SJSA1 (cell line): Measurements from ENCODE around the gene ALDH4A1. TPM values are rescaled to one million over a fixed set of nuclear protein-coding genes. Genes with fewer than 3 reads are reported as not detected.
A peak's percentile ranks its signal among the peaks of the same experiment; 100 is the strongest.

Source experiments
- DNase-seq, 2 experiments: peaks; one replicate each; pipeline ENCODE4 v3.0.0-alpha.2; 2015 to 2020; ENCODE audit warnings: low spot score in 2 of 2, low read depth in 1 of 2
- H3K27ac ChIP-seq: fragments of 250-450 bp; sonication (Bioruptor Pico); 2 replicates; pipeline ENCODE4 v1.5.1; 2020; ENCODE audit warnings: mild to moderate bottlenecking, moderate library complexity
- H3K27me3 ChIP-seq: fragments of 250-450 bp; sonication (Bioruptor Pico); replicated peaks from 2 replicates; pipeline ENCODE4 v1.5.1; 2020; ENCODE audit warnings: mild to moderate bottlenecking, moderate library complexity
- H3K36me3 ChIP-seq: fragments of 250-450 bp; sonication (Bioruptor Pico); 2 replicates; pipeline ENCODE4 v1.5.1; 2020; ENCODE audit warnings: mild to moderate bottlenecking
- H3K4me1 ChIP-seq: fragments of 250-450 bp; sonication (Bioruptor Pico); replicated peaks from 2 replicates; pipeline ENCODE4 v1.6.1; 2021; ENCODE audit warnings: mild to moderate bottlenecking
- H3K4me3 ChIP-seq: fragments of 250-450 bp; sonication (Bioruptor Pico); 2 replicates; pipeline ENCODE4 v1.5.1; 2020; ENCODE audit warnings: mild to moderate bottlenecking
- H3K9me3 ChIP-seq: fragments of 250-450 bp; sonication (Bioruptor Pico); replicated peaks from 2 replicates; pipeline ENCODE4 v1.5.1; 2020; ENCODE audit warnings: mild to moderate bottlenecking
- total RNA-seq: library from RNA; depleted of rRNA; stranded (reverse); fragments of >200 nt; shearing (Covaris generic); gene quantifications from 2 replicates; pipeline ENCODE4 v1.2.3, GENCODE V29; 2014

The ALDH4A1 gene
- total RNA-seq, 1 experiment from 2014 or later: 10.8 TPM

- no peaks in the 10 kb centered on the region for H3K27me3 ChIP-seq
Measured at GRCh38 chr1:18922319-18922726, 20.0 kb upstream of the ALDH4A1 start.

GRCh38 chr1:18921516-18922251, 19.3 kb upstream of the ALDH4A1 start:
- Histone ChIP-seq H3K27ac (peak overlapping the region; percentile 63), H3K4me1 (peaks cover 37% of the 10 kb centered on the region), H3K36me3 (peaks cover 40% of the 10 kb centered on the region), H3K9me3 (no peaks in the 10 kb centered on the region), H3K4me3 (no peak overlapping the region), H3K27me3 (no peaks in the 10 kb centered on the region)
- no peak for DNase-seq

More at GRCh38 chr1:18922319-18922726, 20.0 kb upstream of the ALDH4A1 start:
- Histone ChIP-seq H3K4me1 (peaks cover 43% of the 10 kb centered on the region), H3K27ac (peak overlapping the region; percentile 63), H3K36me3 (peaks cover 39% of the 10 kb centered on the region), H3K9me3 (no peaks in the 10 kb centered on the region), H3K4me3 (no peak overlapping the region)
- peak; percentile 68 to 71 for DNase-seq

GRCh38 chr1:18920931-18921330, 18.6 kb upstream of the ALDH4A1 start:
- H3K27ac ChIP-seq: no peak overlapping the region
- no peak for DNase-seq
- peaks cover 41% of the 10 kb centered on the region for H3K36me3 ChIP-seq
- H3K27me3 ChIP-seq: no peaks in the 10 kb centered on the region
- H3K9me3 ChIP-seq: no peaks in the 10 kb centered on the region
- H3K4me3 ChIP-seq: no peak overlapping the region
- H3K4me1 ChIP-seq: peaks cover 30% of the 10 kb centered on the region

DNA sequence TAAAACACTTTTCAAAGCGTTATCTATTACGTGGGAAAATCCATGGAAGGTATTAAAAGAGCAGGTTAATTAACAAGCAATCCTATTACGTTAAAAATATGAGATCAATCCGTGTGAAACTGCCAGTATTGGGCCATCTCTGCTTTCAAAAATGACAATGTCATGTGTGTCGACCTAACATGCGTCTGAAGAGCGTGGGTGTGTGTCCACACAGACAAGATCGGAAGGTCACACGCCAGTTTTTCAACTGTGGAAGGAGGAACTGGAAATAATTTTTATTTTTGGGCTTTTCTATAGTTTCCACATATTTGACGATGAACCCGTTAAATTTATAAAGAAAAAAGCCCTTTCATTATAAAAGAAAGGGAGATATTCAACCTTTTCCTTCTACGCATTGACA, 17.6 kb upstream of the ALDH4A1 start:
- Histone ChIP-seq H3K4me1 (peaks cover 30% of the 10 kb centered on the region), H3K27ac (no peak overlapping the region), H3K36me3 (peaks cover 48% of the 10 kb centered on the region), H3K9me3 (no peaks in the 10 kb centered on the region), H3K27me3 (no peaks in the 10 kb centered on the region), H3K4me3 (no peak overlapping the region)
- no peak for DNase-seq

GRCh38 chr1:18919197-18919905, 17.0 kb upstream of the ALDH4A1 start:
- Histone ChIP-seq H3K36me3 (peaks cover 50% of the 10 kb centered on the region), H3K4me1 (peaks cover 28% of the 10 kb centered on the region), H3K9me3 (no peaks in the 10 kb centered on the region), H3K27me3 (no peaks in the 10 kb centered on the region), H3K27ac (no peak overlapping the region), H3K4me3 (no peak overlapping the region)
- DNase-seq: no peak

DNA sequence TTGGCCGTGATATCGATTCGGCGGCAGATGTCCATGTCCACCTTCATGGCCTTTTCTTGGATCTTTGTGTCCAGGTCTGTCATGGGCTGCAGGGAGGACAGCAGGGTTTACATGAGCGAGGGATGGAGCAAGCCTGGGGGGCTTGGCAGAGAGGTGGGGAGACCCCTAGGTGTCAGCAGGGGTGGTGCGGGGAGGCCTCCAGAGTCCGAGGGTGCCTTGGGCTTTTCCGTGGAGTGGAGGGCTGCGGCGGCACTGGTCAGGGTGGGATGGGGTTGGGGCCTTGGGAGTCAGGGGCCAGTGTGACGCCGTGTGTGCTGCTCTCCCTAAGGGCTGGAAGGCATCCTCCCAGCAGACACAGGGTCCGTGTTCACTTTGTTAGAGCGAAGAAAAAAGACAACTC, 16.1 kb upstream of the ALDH4A1 start:
- no peaks in the 10 kb centered on the region for H3K27me3 ChIP-seq
- no peak overlapping the region for H3K27ac ChIP-seq
- no peak overlapping the region for H3K4me3 ChIP-seq
- DNase-seq: no peak
- peaks cover 52% of the 10 kb centered on the region for H3K36me3 ChIP-seq
- H3K9me3 ChIP-seq: no peaks in the 10 kb centered on the region
- H3K4me1 ChIP-seq: peaks cover 21% of the 10 kb centered on the region

DNA sequence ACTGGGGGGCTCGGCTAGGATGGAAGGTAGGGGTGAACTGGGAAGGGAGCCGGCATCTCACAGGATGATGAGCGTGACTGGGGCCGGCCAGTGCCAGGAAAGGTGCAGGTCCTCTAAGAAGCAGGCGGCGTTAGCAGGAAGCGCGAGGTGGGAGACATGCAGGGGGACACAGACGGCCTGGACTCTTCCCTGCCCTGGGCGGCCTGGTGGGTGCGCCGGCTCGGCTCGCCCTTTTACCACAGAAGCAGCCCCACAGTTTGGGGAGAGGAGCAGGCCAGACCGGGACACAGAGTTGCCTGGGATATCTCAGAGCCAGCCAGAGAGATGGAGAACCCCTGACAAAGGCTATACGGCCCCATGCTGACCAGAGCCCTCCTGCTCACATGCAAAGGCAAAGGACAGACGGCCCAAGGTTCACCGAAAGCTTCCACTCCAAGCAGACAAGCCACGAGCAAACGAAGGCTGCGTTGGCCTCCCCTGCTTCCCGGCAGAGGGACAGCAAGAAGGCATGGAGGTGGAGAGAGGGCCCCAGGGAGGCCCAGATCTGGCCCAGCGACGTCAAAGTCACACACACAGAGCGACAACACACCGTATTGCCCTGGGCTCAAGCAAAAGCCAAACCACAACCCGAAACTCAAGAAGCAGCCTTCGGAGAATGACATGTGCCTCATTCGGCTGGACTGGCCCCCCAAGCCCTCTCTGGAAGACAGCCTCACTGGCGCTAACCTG, 14.9 kb upstream of the ALDH4A1 start:
- H3K4me3 ChIP-seq: no peak overlapping the region
- no peak overlapping the region for H3K27ac ChIP-seq
- DNase-seq: no peak
- no peaks in the 10 kb centered on the region for H3K27me3 ChIP-seq
- peaks cover 63% of the 10 kb centered on the region for H3K36me3 ChIP-seq
- peaks cover 15% of the 10 kb centered on the region for H3K4me1 ChIP-seq
- no peaks in the 10 kb centered on the region for H3K9me3 ChIP-seq

GRCh38 chr1:18915341-18915740, 13.0 kb upstream of the ALDH4A1 start:
- peaks cover 6% of the 10 kb centered on the region for H3K4me1 ChIP-seq
- no peaks in the 10 kb centered on the region for H3K27me3 ChIP-seq
- DNase-seq: no peak
- H3K36me3 ChIP-seq: peaks cover 70% of the 10 kb centered on the region
- no peak overlapping the region for H3K4me3 ChIP-seq
- H3K27ac ChIP-seq: no peak overlapping the region
- no peaks in the 10 kb centered on the region for H3K9me3 ChIP-seq

DNA sequence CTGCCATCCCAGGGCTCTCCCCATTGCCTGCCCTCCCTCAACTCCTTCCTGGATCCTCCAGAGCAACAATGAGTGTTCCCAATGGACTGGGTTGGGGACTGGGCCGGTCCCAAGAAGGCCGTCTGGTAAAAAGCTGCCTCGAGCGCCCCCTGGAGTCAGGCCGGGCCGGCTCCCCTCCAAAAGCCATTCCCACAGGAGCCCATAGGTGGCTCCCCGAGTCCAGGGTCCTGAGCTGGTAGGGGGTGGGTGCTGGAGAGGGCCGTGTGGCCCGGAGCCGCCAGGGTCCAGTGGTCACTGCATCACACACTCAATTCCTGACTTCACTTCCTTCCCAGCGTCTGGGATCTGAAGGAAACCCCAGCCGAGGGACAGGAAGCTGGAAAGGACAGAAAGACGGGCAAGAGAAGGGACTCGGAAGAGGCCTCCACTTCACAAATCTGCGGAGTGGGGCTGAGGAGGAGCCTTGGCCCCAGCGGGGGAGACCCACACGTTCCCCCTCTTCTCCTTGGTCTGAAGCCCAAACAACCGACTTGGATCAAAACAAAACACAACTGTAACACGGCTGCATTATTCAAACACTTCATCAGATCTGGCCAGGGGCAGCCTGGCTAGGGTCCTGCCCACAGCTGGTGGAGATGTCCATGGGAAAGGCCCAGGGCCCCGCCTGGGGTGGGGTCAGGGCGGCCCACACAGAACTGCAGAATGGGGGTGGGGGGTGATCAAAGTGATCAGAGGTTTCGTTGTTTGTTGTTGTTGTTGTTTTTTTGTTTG, 10.9 kb upstream of the ALDH4A1 start:
- DNase-seq: peak; percentile 82 to 89
- Histone ChIP-seq H3K9me3 (no peaks in the 10 kb centered on the region), H3K27me3 (no peaks in the 10 kb centered on the region), H3K27ac (peak overlapping the region; percentile 69), H3K36me3 (peaks cover 73% of the 10 kb centered on the region), H3K4me1 (peaks cover 6% of the 10 kb centered on the region), H3K4me3 (no peak overlapping the region)

DNA sequence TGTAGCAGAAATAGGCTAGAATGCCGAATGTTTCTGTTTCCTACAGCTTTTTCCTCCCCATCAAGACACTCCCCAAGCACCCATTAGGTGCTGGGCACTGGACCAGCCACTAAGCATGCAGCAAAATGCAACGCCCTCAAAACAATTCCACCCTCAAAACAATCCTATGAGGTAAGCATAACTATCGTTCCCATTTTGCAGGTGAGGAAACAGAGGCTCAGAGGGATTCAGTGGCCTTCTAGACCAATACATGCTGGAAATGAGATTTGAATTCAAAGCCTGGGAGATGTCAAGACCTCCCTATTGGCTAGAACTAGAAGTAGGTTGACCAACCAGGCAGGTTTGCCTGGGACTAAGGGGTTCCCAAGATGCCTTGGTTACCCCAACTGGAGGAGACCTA, 10.2 kb upstream of the ALDH4A1 start:
- no peak for DNase-seq
- peaks cover 73% of the 10 kb centered on the region for H3K36me3 ChIP-seq

DNA sequence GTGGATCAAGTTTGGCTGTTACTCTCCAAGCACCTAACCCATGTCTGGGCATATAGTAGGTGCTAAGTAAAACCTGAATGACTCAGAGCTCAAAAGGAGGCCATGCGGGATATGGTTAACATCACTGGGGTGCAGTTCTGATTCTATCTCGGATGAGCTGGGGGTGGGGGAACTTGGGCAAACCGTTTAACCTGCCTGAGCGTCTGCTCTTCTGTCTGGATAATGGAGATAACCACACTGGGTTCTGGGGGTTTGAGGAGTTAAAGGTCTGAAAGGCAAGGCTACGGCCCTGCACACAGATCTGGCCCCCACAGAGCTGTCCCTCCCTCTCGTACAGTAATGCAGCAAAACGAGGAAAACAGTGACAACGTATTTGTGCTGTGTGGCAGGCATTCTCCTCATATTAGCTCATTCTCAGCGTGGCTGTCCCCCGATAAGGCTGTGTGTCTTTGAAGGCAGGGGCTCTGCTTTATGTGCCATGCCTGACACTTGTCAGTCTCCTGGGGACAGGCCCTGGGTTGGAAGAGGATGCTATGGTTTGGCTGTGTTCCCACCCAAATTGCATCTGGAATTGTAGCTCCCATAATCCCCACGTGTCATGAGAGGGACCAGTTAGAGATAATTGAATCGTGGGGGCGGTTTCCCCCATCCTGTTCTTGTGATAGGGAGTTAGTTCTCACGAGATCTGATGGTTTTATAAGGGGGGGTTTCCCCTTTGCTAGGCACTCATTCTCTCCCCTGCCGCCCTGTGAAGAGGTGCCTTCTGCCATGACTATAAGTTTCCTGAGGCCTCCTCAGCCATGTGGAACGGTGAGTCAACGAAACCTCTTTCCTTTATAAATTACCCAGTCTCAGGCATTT, 6.8 kb upstream of the ALDH4A1 start:
- no peak for DNase-seq
- H3K9me3 ChIP-seq: no peaks in the 10 kb centered on the region
- no peak overlapping the region for H3K4me3 ChIP-seq
- no peaks in the 10 kb centered on the region for H3K27me3 ChIP-seq
- H3K4me1 ChIP-seq: peaks cover 6% of the 10 kb centered on the region
- peaks cover 71% of the 10 kb centered on the region for H3K36me3 ChIP-seq
- H3K27ac ChIP-seq: no peak overlapping the region

More for the DNA sequence above, 10.2 kb upstream of the ALDH4A1 start:
- peaks cover 6% of the 10 kb centered on the region for H3K4me1 ChIP-seq
- no peaks in the 10 kb centered on the region for H3K9me3 ChIP-seq
- H3K27ac ChIP-seq: no peak overlapping the region
- no peaks in the 10 kb centered on the region for H3K27me3 ChIP-seq
- H3K4me3 ChIP-seq: no peak overlapping the region

DNA sequence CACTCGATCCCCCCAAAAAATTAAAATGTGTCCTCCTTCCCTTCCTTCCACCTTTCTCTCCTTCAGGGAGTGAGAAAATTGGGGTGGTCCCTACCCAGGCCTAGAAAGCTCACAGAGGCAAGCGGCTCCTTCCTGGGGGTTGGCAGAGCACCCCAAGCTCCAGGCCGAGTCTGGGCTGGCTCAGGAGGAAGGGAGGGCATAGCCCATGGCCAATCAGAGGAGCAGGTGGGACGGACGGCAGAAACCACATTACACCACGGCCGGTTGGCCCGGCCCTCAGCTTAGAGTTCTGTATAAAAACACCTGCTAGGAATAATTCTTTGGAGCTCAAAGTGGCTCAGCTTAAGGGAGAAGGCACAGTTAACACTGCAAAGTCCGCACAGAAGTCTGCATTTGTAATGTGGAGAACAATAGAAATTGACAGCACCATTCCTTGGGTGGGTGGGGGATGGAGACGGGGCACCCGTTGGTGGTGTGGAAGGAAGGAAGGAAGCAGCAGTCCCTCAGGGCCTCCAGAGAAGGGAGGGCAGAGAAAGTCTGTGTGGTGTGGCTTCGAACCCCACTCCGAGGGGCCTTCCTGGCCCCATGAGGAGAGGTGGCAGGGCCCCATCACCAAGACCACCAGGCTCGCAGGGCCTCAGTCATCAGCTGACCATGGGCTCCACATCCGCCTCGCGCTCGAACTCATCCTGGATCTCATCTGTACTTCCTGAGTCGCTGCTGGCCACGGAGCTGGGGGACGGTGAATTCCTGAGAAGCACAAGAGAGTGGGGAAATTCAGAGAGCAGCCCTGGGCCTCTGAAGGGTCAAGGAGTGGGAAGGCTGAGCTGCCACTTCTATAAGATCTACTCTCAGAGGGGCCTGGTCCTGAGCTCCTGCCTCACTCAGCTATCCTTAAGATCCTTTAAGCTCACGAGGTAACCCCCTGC, 5.8 kb upstream of the ALDH4A1 start:
- Histone ChIP-seq H3K27me3 (no peaks in the 10 kb centered on the region), H3K4me3 (no peak overlapping the region), H3K27ac (no peak overlapping the region), H3K9me3 (no peaks in the 10 kb centered on the region), H3K4me1 (peaks cover 5% of the 10 kb centered on the region), H3K36me3 (peaks cover 66% of the 10 kb centered on the region)
- DNase-seq: no peak
